ENCODE results near the gene NAT9. TPM values are rescaled to one million over a fixed set of nuclear protein-coding genes. Genes with fewer than 3 reads are reported as not detected.

Gene NAT9
- polyA plus RNA-seq (ENCODE audit: insufficient read length in 4 of 4), result 10 to 100 TPM; 40.1 to 57.4 (median 44.6) TPM

DNA sequence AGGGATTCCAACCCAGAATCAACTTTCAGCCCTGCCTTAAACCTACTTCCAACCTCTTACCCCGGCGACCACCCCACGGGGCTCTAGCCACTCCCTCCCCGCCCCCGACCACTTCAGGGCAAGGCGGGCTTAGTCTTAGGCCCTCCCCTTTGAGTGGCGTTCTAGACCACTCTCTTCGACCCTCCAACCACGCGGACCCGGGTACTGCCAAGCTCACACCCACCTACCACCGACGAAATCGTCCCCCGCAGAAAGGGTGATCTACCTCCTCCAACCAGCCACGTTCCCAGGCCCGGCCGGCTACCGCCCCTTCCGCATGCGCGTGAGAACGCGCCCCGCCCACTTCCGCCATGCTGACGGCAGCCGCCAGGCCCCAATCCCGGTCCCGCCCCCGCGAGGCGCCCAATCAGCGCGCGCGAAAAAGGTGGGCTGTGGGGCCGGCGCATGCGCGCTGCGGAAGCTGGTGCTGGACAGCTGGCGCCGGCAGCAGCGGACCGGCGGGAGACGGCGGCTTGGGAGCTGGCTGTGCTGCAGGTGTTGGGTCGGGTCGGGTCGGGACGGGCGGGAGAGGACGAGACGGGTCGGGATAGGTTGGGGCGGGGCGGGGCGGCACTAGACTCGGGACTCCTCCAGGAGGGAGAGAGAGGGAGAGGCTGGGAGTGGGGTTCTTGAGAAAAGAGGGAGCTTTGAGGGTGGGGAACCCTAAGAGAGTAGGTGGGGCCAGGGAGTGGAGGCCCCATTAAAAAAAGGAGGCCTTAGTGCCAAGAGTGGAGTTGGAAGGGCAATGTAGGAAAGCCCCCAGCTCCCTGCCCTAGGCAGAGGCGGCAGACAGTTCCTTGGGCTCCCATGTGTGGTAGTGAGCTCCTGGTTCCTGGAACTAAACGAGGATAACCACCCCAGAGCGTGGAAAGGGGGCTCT, at the start of gene NAT9:
Gene NAT9 (minus strand): TSS at position 302 of the 919 bp plus-strand sequence. CDS start 647 bp downstream, outside the sequence.
- DNase-seq (ENCODE audit: low read depth in 4 of 4, low spot score in 3 of 4), result peak; percentile 87 to 90 (median 88)

- no peak for DNase-seq (ENCODE audit: low read depth in 4 of 4, low spot score in 3 of 4)
Measured at GRCh38 chr17:74824961-74825627, 48.9 kb upstream of the NAT9 start.

DNA sequence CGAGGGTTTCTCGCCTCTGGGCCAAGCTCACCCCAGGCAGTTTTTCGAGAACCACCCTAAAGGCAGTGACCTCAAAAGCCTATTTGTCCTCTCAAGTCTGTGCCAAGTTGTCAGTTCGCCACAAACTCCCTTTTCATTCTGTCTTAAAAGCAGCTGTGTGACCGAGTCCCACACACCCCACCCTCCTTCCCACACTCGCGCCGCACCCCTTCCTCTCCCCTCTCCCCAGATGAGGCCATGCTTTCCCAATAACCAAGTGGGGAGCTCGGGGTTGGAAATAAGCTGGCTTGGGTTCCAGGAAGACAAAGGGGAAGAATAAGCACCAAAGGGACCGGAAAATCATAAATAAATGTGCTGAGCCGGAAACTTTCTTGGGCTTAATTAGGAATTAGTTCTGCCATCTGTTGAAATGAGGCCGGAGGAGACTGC, 46.8 kb upstream of the NAT9 start:
- DNase-seq (ENCODE audit: low read depth in 4 of 4, low spot score in 3 of 4), result no peak

GRCh38 chr17:74822335-74822938, 46.3 kb upstream of the NAT9 start:
- no peak for DNase-seq (ENCODE audit: low read depth in 4 of 4, low spot score in 3 of 4)

DNA sequence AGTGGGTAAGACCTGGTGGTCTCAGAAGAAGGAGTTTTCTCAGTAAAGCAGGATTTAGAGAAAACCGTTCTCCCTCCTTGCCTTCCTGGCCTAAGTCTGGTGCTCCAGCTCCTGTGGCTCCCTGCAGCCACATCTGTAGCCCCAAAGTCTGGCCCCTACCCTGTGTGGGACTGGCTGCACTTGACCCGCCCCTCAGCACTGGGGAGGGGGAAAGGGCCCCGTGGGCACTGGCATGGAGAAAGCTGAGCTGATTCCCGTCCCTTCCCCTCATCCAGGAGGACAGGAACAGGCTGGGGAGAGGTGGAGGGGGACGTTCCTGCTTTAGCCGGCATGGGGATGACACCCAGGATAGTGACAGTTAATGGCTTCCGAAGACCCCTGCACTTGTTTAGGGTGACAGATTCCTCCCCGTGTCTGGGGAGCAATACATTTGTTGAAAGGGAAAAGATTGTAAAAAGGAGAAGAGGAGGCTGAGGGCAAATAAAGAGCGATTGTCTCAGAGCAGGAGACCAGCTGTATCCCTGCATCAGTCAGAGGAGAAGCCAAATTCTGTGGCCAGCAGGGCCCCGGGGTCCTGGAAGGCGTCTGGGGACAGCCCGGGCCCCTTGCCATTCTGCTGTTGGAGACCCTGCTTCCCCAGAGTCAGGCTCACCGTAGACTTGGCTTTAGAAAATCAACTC, 45.6 kb upstream of the NAT9 start:
- no peak for DNase-seq (ENCODE audit: low read depth in 4 of 4, low spot score in 3 of 4)

- DNase-seq (ENCODE audit: low read depth in 4 of 4, low spot score in 3 of 4), result no peak
Measured at GRCh38 chr17:74819801-74820436, 43.8 kb upstream of the NAT9 start.

- DNase-seq (ENCODE audit: low read depth in 4 of 4, low spot score in 3 of 4), result no peak
Measured at GRCh38 chr17:74818291-74818938, 42.3 kb upstream of the NAT9 start.

DNA sequence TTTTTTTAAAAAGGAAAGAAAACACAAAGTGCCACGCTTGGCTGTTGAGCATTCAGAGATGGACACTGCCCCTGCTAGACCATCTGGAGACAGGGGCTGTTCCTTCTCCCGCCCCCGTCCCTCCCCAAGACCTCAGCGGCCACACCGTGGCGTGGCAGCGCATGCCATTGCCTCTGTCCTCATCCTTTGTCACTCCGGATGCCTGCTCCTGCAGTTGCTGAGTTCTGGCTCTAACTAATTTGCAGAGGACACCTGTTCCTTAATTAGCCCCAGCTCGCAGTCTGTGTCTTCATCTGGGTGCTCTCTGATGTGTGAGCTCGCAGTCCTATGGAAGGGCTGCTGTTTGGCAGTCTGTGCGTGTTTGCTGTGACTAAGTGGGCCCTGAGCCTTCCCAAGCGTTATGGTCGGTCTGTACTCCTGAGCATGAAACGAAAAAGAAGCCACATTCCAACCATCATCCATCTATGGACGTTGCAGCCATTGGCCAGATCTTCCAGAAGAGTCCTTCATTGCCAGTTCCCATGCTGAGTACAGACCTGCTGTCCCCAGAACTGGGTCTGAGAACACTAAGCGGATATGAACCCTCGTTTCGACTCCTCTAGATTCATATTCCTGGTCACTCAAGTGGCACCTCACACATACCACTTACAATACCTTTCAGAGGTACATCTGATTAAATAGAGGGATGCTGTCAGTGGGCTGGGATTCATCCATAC, 40.9 kb upstream of the NAT9 start:
- no peak for DNase-seq (ENCODE audit: low read depth in 4 of 4, low spot score in 3 of 4)

- no peak for DNase-seq (ENCODE audit: low read depth in 4 of 4, low spot score in 3 of 4)
Measured at GRCh38 chr17:74815550-74816370, 39.6 kb upstream of the NAT9 start.

GRCh38 chr17:74815067-74815466, 38.9 kb upstream of the NAT9 start:
- DNase-seq (ENCODE audit: low read depth in 4 of 4, low spot score in 3 of 4), result no peak

GRCh38 chr17:74814453-74814852, 38.3 kb upstream of the NAT9 start:
- DNase-seq (ENCODE audit: low read depth in 4 of 4, low spot score in 3 of 4), result no peak

- peak in 2 of 4 donors; percentile 42 to 68 for DNase-seq (ENCODE audit: low read depth in 4 of 4, low spot score in 3 of 4)
Measured at GRCh38 chr17:74812109-74813009, 36.2 kb upstream of the NAT9 start.

DNA sequence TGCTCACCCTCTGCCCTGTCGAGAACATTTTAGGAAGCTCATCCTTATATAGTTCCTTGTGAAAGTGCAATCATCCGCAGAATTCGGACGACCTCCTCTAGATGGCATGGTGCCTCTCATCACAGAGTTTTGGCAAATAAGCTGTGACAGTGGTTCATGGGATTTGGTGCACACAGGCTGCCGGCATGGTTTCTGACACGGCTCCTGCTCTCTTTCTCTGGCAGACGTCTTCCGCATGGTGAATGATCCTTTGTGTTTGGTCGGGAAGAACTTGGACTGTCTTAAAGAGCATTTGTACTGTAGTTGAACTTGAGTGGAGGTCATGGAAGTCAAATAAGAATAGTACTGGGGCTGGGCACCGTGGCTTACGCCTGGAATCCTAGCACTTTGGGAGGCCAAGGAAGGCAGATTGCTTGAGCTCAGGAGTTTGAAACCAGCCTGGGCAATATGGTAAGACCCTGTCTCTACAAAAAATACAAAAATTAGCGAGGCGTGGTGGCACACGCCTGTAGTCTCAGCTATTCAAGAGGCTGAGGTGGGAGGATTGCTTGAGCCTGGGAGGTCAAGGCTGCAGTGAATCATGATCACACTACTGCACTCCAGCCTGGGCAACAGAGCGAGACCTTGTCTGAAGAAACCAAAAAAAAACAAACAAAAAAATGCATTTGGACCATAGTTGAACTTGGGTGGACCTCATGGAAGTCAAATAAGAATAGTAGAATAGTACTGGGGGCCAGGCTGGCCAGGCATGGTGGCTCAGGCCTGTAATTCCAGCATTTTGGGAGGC, 34.7 kb upstream of the NAT9 start:
- no peak for DNase-seq (ENCODE audit: low read depth in 4 of 4, low spot score in 3 of 4)

- DNase-seq (ENCODE audit: low read depth in 4 of 4, low spot score in 3 of 4), result no peak
Measured at GRCh38 chr17:74808714-74809430, 32.7 kb upstream of the NAT9 start.

- DNase-seq (ENCODE audit: low read depth in 4 of 4, low spot score in 3 of 4), result no peak
Measured at GRCh38 chr17:74807925-74808324, 31.8 kb upstream of the NAT9 start.

GRCh38 chr17:74807441-74807840, 31.3 kb upstream of the NAT9 start:
- no peak for DNase-seq (ENCODE audit: low read depth in 4 of 4, low spot score in 3 of 4)
